DOHH2 (cell line): ENCODE measurements around the gene KIAA1958.

Source experiments
- H3F3A ChIP-seq: fragments of 200-600 bp; sonication (generic), shearing (Covaris generic); 2 replicates; pipeline ENCODE4 v1.6.0; 2016; ENCODE audit warnings: antibody characterized with exemption, mild to moderate bottlenecking; ENCODE audit not compliant: control insufficient read depth, insufficient read depth
- H3K27ac ChIP-seq: fragments of 200-600 bp; sonication (generic); 2 replicates; pipeline ENCODE4 v1.5.1; 2014; ENCODE audit warnings: low read depth, mild to moderate bottlenecking, low read length, moderate library complexity
- H3K27me3 ChIP-seq: fragments of 200-600 bp; sonication (generic); 2 replicates; pipeline ENCODE4 v1.6.1; 2014; ENCODE audit warnings: mild to moderate bottlenecking, low read length, mixed read lengths; ENCODE audit not compliant: control insufficient read depth
- H3K36me3 ChIP-seq: fragments of 200-600 bp; sonication (generic); 2 replicates; pipeline ENCODE4 v1.6.1; 2014; ENCODE audit warnings: mild to moderate bottlenecking, low read length, moderate library complexity, mixed read lengths; ENCODE audit not compliant: control insufficient read depth
- H3K4me1 ChIP-seq: fragments of 200-600 bp; sonication (generic); 2 replicates; pipeline ENCODE4 v1.6.1; 2014; ENCODE audit warnings: mild to moderate bottlenecking, low read length, mixed read lengths; ENCODE audit not compliant: control insufficient read depth
- H3K4me2 ChIP-seq: fragments of 200-600 bp; sonication (generic); 2 replicates; pipeline ENCODE4 v1.6.0; 2014; ENCODE audit warnings: mild to moderate bottlenecking, low read length, moderate library complexity
- H3K4me3 ChIP-seq: fragments of 200-600 bp; sonication (generic); 2 replicates; pipeline ENCODE4 v1.5.1; 2014; ENCODE audit warnings: mild to moderate bottlenecking, low read length, mixed read lengths
- H3K79me2 ChIP-seq: fragments of 200-600 bp; sonication (generic); 2 replicates; pipeline ENCODE4 v1.6.1; 2014; ENCODE audit warnings: mild to moderate bottlenecking, low read length, mixed read lengths; ENCODE audit not compliant: control insufficient read depth
- H3K9me2 ChIP-seq: fragments of 200-600 bp; sonication (generic); replicated peaks from 2 replicates; pipeline ENCODE4 v1.6.1; 2014; ENCODE audit warnings: mild to moderate bottlenecking, low read length, mixed read lengths; ENCODE audit not compliant: control insufficient read depth
- H3K9me3 ChIP-seq: fragments of 200-600 bp; sonication (generic); 2 replicates; pipeline ENCODE4 v1.6.1; 2014; ENCODE audit warnings: antibody characterized with exemption, low read length, mixed read lengths; ENCODE audit not compliant: control insufficient read depth, insufficient read depth
- H4K20me1 ChIP-seq: fragments of 200-600 bp; sonication (generic); 2 replicates; pipeline ENCODE4 v1.6.0; 2014; ENCODE audit warnings: low read depth, mild to moderate bottlenecking, antibody characterized with exemption, low read length, moderate library complexity; ENCODE audit not compliant: control insufficient read depth, insufficient read depth
- EZH2phosphoT487 ChIP-seq: fragments of 200-600 bp; sonication (generic); IDR thresholded peaks from 2 replicates; pipeline ENCODE4 v1.6.1; 2017; ENCODE audit warnings: borderline replicate concordance, mild to moderate bottlenecking, antibody characterized with exemption, low read length, moderate library complexity, mixed read lengths
- TF ChIP-seq, protein P1 (sequence below): fragments of 200-600 bp; sonication (generic); IDR thresholded peaks from one replicate; pipeline ENCODE4 v1.5.1; 2014; ENCODE audit warnings: antibody characterized with exemption, mild to moderate bottlenecking, low read depth, low read length; ENCODE audit not compliant: poor library complexity, severe bottlenecking

The KIAA1958 gene

DNA sequence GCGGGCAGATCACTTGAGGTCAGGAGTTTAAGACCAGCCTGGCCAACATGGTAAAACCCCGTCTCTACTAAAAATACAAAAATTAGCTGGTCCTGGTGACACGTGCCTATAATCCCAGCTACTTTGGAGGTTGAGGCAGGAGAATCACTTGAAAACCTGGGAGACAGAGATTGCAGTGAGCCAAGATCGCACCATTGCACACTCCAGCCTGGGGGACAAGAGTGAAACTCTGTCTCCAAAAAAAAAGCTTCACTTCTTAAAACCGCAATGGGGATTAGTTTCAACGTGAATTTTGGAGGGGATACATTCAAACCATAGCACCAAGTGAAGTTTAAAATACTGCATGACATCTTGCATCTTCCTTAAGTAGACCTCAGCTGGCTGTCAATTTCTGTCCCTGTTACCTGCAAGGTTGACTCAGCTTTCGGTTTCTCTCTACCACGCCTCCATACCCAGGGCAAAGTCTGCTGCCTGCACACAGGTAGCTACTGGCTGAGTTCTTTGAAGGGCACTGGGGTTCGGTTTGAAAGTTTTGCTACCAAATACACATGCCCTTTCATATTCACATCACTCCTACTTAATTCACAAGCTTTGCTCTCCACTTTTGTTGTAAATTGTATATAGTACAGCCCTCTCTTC is 69.3 kb downstream of the KIAA1958 start:
- Histone ChIP-seq H3F3A (no peaks in the 10 kb centered on the region), H3K9me3 (no peaks in the 10 kb centered on the region), H3K4me2 (no peak overlapping the region), H3K27ac (no peak overlapping the region), H3K27me3 (no peaks in the 10 kb centered on the region), H3K4me1 (no peaks in the 10 kb centered on the region), H3K9me2 (no peaks in the 10 kb centered on the region), H3K36me3 (no peaks in the 10 kb centered on the region), H3K4me3 (no peak overlapping the region), H3K79me2 (peaks cover 50% of the 10 kb centered on the region), H4K20me1 (peaks cover 6% of the 10 kb centered on the region; the same call in 1 of the 2 replicates)
- TF ChIP-seq EZH2phosphoT487, result no peak
- TF ChIP-seq, protein P1, sequence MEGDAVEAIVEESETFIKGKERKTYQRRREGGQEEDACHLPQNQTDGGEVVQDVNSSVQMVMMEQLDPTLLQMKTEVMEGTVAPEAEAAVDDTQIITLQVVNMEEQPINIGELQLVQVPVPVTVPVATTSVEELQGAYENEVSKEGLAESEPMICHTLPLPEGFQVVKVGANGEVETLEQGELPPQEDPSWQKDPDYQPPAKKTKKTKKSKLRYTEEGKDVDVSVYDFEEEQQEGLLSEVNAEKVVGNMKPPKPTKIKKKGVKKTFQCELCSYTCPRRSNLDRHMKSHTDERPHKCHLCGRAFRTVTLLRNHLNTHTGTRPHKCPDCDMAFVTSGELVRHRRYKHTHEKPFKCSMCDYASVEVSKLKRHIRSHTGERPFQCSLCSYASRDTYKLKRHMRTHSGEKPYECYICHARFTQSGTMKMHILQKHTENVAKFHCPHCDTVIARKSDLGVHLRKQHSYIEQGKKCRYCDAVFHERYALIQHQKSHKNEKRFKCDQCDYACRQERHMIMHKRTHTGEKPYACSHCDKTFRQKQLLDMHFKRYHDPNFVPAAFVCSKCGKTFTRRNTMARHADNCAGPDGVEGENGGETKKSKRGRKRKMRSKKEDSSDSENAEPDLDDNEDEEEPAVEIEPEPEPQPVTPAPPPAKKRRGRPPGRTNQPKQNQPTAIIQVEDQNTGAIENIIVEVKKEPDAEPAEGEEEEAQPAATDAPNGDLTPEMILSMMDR, result no peak

DNA sequence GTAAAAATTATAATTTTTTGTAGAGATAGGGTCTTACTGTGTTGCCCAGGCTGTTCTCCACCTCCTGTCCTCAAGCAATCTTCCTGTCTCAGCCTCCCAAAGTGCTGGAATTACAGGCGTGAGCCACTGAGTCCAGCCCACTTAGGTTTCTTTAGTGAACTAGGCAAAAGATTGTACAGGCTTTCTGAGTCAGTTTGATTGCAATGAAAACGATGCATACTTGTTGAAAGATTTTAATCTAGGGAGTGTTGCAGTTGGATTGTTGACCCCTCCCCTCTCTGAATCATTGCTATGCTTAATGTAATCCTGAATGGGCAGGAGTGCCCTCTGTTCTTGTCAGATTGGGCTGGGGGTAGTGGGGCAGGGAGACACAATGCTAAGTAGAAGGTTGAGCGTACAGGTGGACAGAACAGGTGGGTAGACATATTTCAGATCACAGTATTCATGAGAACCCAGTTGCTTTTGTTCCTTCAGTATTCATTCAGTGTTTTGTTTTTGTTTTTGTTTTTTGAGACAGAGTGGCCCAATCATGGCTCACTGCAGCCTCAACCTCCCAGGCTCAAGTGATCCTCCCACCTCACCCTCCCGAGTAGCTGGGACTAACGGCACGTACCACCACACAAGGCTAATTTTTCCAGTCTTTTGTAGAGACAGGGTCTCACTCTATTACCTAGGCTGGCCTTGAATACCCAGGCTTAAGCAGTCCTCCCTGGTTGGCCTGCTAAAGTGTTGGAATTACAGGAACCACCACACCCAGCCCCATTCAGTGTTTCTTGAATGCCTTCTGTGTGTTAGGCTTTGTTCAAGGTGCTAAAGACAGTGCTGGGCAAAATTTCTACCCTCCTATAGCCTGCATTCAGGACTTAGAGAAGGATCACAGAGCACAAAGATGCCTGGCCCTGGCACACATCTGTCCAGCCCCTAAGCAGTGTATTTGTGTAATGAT is 70.1 kb downstream of the KIAA1958 start:
- H3F3A ChIP-seq, result no peaks in the 10 kb centered on the region

DNA sequence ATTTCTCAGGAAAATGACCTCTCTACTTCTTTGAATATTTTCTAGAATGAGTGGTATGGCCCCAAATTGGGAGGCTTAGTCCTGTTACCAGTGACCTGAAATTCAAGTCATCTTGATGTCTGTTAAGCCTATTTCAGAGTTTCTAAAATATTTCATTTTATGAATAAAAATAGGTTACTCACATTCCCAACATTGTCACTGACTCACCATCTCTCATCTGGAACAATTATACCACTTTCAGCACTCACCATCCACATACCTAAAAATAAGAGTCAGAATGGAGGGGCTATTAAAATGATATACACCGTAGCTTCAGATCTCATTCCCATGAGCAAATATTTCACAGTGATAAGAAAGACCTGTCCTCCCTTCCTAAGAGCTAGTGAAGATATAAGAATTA is 71.8 kb downstream of the KIAA1958 start:
- TF ChIP-seq EZH2phosphoT487, result no peak
- TF ChIP-seq, protein P1, result no peak
- Histone ChIP-seq H3K27me3 (no peaks in the 10 kb centered on the region), H3K4me3 (no peak overlapping the region), H3K4me1 (no peaks in the 10 kb centered on the region; the same call in 1 of the 2 replicates), H3K9me3 (no peaks in the 10 kb centered on the region), H3K27ac (no peak overlapping the region), H3K36me3 (no peaks in the 10 kb centered on the region), H4K20me1 (peaks cover 6% of the 10 kb centered on the region; the same call in 1 of the 2 replicates), H3K9me2 (no peaks in the 10 kb centered on the region), H3K79me2 (peaks cover 41% of the 10 kb centered on the region), H3K4me2 (no peak overlapping the region), H3F3A (no peaks in the 10 kb centered on the region)

More for the DNA sequence above, 70.1 kb downstream of the KIAA1958 start:
- TF ChIP-seq, protein P1, result no peak
- no peak for TF ChIP-seq EZH2phosphoT487
- Histone ChIP-seq H3K79me2 (peaks cover 45% of the 10 kb centered on the region), H3K36me3 (no peaks in the 10 kb centered on the region), H3K9me2 (no peaks in the 10 kb centered on the region), H3K9me3 (no peaks in the 10 kb centered on the region), H3K4me3 (no peak overlapping the region), H3K27ac (no peak overlapping the region), H3K27me3 (no peaks in the 10 kb centered on the region), H3K4me1 (no peaks in the 10 kb centered on the region), H4K20me1 (peaks cover 6% of the 10 kb centered on the region; the same call in 1 of the 2 replicates), H3K4me2 (no peak overlapping the region)
